GM19025 (cell line): Measurements from ENCODE around the gene CPEB2.

Source experiments
- ATAC-seq: cut with Tn5 transposase; IDR thresholded peaks from one replicate; pipeline ENCODE4 v1.9.1; 2021; ENCODE audit warnings: mild to moderate bottlenecking, low read depth, moderate library complexity; ENCODE audit not compliant: unreplicated experiment

CPEB2 gene

GRCh38 chr4:15001869-15002658, at the start of gene CPEB2:
TSS of gene CPEB2 (plus strand) at chr4:15002481. CDS start at chr4:15002674, 193 bp downstream.
- ATAC-seq, result peak; percentile 55

DNA sequence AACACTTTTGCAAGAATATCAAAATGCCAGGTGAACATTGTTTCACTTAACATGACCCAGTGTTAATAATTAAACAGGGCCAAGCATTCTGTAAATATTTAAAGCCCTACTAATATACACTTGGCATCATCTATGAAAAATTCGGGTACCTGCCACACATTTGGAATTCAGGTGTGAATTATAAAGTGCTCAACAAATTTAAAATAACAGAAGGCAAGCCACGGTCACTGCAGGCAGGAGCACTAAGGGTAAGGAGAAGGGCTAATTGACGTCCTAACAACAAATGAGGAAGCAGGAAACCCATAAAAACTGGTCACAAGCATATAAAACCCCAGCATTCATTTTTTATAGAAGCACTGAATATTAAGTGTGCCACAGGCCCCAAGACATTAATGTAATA, 43.8 kb upstream of the CPEB2 start:
- no peak for ATAC-seq

DNA sequence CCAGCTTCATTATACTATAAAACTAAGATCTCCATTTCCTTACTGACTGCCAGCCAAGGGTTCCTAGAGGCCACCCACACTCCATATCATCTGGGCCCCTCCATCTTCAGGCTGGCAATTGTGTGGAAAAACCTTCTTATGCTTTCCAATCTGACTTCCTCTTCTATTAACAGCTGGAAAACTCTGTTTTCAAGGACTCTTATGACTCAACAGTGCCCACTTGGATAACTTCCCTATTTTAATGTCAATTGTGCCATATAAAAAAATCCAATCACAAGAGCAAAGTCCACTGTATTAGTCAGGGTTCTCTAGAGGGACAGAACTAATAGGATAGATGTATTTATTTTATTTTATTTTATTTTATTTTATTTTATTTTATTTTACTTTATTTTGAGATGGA, 41.0 kb upstream of the CPEB2 start:
- no peak for ATAC-seq

DNA sequence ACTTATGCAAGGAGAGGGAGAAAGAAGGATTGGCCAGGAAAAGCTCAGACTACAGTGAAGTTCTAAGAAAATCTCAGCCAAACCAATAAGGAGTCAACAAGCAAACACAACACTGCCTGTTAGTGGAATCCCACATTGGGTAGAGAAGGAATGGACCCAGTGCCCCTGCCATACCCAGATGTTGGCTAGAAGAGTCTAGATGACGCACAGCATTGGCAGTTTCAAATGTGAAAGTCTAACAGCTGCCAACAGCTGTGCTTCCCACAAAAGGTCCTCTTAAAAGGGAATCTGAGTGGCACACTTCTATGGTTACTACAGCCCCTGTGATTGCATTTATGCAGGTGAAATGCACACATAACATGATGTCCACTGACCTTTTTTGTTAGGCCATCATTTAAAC, 37.2 kb upstream of the CPEB2 start:
- ATAC-seq, result no peak

DNA sequence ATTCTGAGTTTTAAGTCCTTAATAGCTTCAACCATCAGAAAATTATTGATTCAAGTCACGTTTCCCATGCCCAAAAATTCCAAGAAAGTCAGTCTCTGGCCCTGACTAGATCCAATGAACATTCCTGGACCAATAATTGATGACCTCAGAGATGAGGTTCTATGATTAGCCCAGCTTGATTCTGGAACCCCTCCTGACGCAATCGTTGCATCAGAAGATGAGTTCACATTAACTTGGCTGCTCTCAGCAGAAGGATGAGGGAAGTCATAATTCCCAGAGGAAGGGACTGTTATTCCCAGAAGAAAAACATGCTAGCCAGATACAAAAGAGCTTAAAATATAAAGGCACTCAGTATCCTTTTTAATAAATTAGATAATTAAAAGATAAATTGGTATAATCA, 34.3 kb upstream of the CPEB2 start:
- no peak for ATAC-seq

DNA sequence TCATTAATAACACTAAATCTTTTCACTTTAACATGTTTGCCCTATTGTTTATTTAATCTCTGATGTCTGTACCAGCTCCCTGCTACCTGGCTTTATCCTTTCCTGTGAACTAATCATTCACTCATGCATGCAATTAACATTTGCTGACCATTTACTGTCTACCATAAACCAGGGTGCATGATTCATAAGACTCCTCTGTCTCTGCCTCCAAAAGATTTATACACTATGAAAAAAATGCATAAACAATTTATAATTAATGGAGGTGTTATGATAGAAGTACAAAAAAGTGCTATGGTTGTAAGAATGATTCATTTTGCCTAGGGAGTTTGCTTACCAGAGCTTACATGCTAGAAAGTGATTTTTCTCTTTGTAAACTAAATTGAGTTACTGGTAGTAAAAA, 24.5 kb upstream of the CPEB2 start:
- ATAC-seq, result no peak

DNA sequence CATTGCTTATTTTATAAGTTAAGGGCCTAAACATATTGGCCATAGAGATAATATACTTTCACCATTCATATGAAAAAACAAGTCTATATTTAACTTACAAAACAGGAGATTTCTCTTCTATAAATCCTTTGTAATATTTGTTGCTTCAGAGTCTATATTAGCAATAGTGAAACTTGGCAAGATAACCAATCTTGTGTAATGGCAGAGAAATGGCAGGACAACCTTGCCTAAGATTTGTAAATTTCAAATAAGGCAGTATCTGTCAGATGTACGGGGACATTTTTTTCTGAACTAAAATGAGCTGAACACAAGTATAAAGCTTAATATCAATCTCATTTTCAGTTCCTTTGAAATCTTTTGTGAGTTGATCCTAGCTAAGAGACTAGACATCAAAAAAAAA, 17.8 kb upstream of the CPEB2 start:
- ATAC-seq, result no peak

- no peak for ATAC-seq
Observed at GRCh38 chr4:14985161-14985560, 17.1 kb upstream of the CPEB2 start.

DNA sequence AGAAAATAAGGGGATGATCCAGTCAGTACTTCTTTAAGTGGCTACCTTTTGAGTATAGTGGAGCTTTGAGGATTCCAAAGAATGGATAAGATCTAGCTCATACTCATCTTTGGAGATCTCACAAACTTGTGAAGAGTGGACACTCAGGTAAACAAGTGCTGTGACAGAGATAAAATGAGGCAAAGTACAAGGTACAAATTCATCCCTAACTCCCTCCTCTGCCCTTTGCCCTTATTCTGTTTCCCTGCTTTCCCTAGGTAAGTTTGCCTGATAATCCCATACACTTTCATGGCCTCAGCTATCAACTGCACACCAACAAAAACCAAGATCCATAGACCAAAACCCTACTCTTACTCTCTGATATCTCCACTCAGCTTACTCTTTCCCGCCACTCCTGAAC, 16.4 kb upstream of the CPEB2 start:
- ATAC-seq, result no peak

DNA sequence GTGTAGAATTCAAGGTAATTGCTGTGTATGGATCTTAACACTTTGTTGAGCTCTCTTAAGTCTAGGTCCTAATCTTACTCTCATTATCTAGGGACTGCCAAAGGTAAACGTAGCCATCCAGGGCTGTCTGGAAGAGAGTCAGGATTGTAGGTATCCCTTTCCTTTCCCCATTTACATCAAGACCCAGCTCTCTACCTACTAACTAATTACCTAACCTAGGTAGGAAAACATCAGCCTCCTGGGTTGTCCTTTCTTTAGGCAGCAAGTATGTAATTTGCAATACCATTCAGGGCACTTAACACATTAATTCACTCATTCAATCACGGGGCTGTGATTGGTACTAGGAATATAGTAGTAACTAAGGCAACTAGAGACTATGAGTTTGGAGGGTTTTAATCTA, 15.2 kb upstream of the CPEB2 start:
- ATAC-seq, result no peak

- ATAC-seq, result no peak
Observed at GRCh38 chr4:14990484-14990883, 11.8 kb upstream of the CPEB2 start.

- ATAC-seq, result no peak
Observed at GRCh38 chr4:14994242-14994641, 8.0 kb upstream of the CPEB2 start.

- peak; percentile 15 for ATAC-seq
Observed at GRCh38 chr4:15001248-15001868, 923 bp upstream of the CPEB2 start.

DNA sequence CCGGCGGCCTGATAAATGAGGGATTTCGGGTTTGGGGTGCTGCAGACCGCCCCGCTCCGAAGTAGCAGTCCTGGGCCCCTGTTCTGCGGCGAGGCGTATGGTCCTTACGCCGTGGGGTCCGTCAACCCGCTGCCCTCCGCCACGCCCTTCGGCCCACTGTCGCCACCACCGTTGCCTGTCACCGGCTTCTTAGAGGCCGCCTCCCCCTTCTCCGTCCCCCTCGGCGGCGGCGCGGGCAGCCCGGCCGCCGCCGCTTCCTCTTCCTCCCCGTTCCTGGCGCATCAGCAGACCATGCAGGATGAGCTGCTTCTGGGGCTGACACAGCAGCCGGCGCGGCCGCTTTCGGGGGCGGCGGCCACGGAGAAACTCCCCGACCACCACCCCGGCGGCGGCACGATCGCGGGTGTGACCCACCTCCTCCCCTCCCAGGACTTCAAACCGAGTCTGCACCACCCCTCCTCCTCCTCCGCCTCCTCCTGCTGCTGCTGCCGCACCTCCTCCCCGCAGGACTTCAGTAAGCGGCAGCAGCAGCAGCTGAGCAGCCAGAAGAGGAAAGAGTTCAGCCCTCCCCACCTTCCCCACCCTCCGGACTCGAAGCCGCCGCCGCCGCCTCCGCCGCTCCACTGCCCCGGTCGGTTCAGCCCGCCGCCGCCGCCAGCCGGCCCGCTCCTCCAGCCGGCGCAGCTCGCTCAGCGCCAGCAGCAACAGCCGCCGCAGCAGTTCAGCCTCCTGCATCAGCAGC, 549 bp downstream of the CPEB2 start:
- peak; percentile 18 for ATAC-seq

DNA sequence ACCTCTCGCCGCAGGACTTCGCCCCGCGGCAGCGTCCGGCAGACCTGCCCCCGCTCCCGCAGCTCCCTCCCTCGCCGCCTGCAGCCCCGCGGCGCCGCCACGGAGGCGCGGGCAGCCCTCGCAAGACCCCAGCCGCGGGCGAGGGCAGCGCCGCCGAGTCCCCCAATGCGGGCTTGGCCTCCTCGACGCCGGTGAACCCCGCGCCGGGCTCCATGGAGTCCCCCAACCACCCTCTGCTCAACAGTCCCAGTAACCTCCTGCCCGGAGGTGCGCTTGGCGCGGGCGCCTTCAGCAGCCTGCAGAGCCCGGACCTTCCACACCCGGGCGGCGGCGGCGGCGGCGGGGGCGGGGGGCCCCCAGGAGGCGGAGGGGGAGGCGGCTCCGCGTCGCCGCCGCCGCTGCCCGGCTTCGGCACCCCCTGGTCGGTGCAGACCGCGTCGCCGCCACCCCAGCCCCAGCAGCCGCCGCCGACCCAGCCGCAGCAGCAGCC, 1.2 kb downstream of the CPEB2 start:
- ATAC-seq, result peak; percentile 7

GRCh38 chr4:15003891-15004738, 1.8 kb downstream of the CPEB2 start:
- ATAC-seq, result no peak

- ATAC-seq, result no peak
Observed at GRCh38 chr4:15004739-15005301, 2.5 kb downstream of the CPEB2 start.

DNA sequence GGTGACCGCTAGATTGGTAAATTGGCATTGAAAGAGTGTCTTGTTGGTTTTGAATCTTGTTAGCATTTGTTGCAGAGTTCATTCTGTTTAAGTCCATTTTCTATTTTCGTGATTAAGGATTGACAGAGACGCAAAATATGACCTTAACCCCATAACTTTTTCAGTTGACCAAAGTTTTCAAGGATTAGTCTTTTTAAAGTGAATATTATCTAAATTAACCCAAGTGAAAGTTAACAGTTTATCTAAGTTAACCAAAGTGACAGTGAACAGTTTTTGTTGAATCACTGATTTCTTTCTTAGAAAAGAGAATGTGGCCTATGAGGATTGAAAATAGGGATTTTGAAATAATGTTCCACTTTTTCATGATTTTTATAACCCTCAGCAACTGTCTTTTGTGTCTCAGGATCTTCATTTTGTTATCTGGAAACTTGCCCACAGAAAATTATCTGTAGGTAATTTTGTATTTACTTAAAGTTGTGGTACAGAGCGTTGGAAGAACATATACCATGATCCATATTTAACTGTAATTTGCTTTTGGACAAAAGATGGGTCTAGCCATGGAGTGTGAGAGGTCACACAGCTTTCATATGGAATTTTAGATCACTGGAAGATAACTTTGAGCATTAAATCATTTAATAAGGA, 3.3 kb downstream of the CPEB2 start:
- no peak for ATAC-seq

GRCh38 chr4:15006416-15007024, 4.2 kb downstream of the CPEB2 start:
- ATAC-seq, result no peak
